Tongue (tissue), 2 donors: ENCODE data around the gene APOD. TPM values are rescaled to one million over a fixed set of nuclear protein-coding genes. Genes with fewer than 3 reads are reported as not detected.
"Not testable (repeated sequence)": the region's sequence is repeated elsewhere in the genome, so short reads cannot be mapped to it uniquely, and the experiment has no call there.

Experiments
- DNase-seq: peaks from one replicate; pipeline ENCODE4 v3.0.0-alpha.2; 2015
- total RNA-seq: library from RNA; depleted of rRNA; stranded (reverse); fragments of >200 nt; gene quantifications from one replicate; pipeline ENCODE4 v1.2.3, GENCODE V29; 2014

Gene APOD
- total RNA-seq, 1 donor from 2014 or later: 34.5 TPM

DNA sequence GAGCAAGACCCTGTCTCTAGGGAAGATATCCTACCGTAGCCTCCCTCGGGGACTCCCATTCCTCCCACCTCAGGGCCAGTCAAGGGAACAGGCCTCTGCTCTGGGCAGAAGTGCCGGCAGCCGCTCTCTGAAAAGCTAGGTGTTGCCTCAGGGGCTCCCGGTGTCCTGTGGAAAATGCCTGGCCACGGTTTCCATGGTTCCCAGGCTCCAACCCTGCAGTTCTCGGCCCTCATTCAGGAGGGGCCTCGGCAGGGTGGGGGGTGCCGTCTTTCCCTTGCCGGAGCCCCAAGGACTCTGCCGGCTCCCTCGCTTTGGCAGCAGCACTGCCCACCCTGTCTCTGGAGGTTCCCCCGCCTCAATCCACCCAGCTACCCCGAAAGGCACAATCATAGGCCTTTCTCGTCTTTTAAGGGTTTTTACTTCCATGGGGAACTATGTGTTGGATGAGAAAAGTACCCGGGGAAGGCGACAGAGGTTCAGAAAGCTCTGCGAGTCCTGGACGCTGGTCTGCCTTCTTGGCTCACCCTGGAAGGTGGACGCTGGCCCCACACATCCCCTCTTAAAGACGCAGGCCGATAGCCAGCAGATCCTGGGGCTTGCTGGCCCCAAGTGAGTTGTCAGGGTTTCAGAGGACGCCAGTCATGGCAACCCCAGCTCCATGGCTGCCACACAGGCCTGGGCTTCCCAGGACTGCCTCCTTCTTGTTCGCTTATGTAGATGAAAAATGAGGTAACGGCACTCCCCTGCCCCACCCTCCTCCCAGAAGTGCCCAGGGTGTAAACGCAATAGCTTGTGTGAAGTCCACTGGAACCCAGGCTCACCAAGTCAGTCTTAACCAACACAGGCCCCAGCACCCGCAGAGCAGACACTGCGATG is 34.3 kb upstream of the APOD start:
- DNase-seq: peak; percentile 37

DNA sequence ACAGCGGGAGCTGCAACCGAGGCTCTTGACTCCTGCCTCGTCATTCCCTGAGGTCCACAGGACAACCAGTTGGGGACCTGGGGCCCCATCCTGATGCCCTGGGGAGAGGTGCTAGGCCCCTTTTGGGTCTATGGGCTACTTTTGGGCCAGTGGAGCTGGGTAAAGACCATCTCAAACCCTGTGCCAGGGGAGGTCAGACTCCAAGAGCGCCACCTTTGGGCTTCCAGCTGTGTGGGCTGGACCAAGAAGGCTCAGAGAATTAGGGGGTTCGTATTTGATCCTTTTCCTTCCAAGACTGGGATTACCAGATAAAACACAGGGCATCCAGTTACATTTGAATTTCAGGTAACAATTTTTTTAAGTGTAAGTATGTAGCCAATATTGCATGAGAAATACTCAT is 33.4 kb upstream of the APOD start:
- not testable (repeated sequence) for DNase-seq

DNA sequence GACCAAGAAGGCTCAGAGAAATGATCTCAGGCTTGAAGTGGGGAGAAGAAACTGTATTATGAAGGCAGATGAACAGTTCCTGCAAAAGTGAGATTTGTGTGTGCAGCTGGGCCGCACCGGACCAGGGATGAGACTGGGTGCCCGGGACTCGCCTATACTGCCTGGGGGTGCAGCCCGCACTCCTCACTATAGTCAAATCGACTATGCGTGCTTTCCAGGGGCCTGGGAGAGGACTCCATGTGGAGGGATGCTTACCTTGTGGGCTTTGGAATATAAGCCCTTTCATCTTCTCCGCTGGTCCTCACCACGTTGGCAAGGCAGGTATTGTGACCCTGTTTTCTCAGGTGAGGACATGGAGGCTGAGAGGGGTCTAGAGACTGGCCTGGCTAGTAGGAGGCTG is 32.9 kb upstream of the APOD start:
- no peak for DNase-seq

DNA sequence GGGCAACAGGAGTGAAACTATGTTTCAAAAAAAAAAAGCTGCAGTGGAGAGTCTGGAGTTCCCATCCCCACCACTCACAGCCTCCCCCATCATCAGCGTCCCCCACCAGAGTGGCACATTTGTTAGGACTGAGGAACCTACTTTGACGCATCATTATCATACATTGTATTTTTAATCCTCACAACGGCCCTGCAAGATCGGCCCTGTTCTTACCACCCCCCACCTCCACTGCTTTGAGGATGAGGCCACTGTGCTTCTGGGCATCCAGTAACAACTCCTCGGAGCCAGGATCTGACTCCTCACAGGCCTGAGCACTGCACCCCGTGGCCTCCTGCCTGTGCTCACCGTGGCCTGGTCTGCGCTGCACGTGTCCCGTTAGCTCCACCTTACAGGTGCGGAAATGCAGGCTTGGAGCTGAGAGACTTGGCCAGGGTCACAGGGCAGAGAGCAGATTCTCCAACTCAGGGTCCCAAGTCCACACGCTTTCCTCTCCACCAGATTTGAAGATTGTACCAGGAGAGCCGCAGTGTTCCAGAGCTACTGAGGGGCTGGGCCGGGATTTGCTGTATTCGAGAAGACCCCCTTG is 32.3 kb upstream of the APOD start:
- not testable (repeated sequence) for DNase-seq

DNA sequence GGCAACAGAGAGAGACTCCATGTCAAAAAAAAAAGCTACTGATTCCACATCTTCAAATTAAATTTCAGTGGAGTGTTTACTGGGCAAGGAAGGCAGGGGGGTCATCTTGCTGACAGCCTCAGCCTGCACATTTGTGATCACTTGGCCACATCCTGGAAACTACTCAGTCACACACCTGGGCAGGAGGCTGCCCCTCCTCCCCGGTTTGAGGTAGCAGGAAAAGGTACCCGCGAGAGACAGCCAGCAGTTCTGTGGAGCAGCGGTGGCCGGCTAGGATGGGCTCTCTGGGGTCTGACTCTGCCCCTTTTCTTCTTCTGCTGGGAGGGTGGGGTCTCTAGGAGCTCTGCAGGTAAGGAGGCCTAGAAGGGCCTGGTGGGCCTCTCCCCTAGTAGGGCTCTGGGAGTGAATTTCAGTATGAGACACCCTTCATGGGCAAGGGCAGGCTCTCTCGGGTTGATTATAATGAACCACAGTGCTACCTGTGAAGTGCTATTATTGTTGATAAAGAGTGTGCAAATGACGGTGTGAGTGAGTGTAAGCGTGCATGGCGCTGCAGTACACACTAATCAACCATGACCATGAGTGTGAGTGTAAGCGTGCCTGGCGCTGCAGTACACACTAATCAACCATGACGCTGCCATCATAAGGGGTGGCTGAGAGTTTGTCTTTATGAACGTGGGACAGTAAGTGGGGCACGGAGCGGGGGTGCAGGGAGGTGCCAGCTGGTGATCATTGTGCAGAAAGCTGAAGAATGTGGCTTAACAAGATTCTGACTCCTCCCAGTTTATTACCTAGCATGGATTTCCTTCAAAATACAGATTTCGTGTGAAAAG is 31.1 kb upstream of the APOD start:
- not testable (repeated sequence) for DNase-seq

DNA sequence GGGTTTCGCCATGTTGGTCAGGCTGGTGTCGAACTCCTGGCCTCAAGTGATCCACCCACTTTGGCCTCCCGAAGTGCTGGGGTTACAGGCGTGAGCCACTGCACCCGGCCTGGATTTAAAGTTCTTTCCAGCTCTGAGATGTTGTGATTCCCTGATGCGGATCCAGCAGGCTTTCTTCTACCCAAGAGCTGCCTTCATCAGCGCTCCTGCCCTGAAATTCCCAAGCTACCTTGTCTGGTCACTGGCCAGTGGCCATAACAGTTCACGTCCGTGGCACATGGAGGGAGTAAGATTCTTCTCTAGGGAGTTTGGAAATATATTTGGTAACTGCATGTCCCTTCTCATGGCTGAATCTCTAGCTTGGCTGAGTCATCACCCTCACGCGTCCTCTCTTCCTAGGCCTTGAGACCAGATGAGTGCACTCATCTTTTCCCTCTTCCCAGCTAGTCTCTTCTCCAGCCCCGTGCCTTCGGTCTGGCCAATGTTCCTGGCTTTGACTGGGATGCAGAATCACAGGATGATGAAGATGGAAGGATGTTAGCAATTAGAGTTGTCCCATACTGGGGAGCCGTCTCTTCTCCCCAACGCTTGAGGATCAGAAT is 29.8 kb upstream of the APOD start:
- DNase-seq: no peak

DNA sequence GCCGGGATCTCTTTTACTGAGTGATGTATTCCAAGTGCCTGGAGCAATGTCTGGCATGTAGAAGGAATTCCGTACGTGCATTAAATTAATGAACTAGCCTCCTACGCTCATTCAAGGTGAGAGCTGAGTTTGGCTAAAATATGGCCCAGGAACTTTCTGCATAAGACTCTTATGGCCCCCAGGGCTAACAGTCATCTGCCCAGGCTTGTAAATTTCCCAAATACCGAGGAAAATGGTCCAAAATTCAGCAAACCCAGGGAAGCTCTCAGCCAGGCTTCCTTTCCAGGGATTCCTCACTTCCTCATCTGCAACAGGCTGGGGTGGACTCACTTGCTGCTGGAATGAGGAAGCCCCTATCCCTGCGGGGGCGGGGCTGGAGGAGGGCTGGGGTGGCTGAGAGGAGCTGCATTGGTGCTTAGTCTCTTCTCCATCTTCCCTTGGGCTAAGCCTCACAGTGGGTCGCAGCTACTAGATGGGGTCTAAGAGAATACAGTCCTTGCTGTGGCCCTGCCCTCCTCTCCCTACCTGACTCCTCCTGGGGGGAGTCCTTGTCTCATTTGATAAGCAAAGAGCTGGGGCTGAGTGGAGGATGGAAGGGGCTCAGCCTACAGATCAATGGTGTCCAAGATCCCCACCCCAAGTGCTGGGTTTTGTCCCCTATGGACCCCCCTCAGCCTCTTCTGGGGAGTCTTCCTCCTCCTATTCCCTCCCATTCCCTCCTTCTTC is 28.5 kb upstream of the APOD start:
- no peak for DNase-seq

DNA sequence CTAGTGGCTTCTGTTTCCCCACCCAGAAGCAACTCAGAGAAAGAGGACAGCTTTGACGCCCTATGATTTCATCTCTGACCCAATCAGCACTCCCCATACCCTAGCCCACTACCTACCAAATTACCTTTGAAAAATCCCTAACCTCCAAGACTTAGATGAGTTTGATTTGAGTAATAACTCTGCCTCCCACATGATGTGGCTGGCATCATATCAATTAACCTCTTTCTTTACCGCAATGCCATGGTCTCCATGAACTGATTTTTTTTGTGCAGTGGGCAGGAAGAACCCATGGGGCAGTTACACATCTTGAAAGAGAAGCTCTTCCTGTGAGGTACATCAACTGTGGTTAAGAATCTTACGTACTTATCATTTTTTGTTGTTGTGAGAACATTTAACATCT is 25.5 kb upstream of the APOD start:
- no peak for DNase-seq

DNA sequence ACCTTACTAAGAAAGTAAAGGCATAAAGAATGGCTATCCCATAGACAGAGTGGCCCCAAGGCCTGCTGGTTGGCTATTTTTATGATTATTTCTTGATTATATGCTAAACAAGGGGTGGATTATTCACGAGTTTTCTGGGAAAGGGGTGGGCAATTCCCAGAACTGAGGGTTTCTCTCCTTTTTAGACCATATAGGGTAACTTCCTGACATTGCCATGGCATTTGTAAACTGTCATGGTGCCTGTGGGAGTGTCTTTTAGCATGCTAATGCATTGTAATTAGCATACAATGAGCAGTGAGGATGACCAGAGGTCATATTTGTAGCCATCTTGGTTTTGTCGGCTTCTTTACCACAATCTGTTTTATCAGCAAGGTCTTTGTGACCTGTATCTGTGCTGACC is 18.0 kb upstream of the APOD start:
- not testable (repeated sequence) for DNase-seq

DNA sequence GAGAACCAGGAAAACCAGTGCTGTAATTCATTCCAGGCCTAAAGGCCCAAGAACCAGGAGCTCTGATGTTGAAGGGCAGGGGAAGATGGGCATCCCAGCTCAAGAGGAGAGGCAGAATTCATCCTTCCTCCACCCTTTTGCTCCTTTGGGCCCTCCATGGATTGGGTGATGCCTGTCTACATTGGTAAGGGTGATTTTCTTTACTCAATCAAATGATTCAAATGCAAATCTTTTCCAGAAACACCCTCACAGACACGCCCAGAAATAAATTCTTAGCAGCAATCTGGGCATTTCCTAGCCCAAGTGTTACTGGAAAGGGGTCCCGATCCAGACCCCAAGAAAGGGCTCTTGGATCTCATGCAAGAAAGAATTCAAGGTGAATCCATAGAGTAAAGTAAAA is 17.6 kb upstream of the APOD start:
- no peak for DNase-seq

DNA sequence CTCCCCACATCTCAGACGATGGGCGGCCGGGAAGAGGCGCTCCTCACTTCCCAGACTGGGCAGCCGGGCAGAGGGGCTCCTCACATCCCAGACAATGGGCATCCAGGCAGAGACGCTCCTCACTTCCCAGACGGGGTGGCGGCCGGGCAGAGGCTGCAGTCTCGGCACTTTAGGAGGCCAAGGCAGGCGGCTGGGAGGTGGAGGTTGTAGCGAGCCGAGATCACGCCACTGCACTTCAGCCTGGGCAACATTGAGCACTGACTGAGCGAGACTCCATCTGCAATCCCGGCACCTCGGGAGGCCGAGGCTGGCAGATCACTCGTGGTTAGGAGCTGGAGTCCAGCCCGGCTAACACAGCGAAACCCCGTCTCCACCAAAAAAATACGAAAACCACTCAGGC is 16.2 kb upstream of the APOD start:
- DNase-seq: not testable (repeated sequence)

DNA sequence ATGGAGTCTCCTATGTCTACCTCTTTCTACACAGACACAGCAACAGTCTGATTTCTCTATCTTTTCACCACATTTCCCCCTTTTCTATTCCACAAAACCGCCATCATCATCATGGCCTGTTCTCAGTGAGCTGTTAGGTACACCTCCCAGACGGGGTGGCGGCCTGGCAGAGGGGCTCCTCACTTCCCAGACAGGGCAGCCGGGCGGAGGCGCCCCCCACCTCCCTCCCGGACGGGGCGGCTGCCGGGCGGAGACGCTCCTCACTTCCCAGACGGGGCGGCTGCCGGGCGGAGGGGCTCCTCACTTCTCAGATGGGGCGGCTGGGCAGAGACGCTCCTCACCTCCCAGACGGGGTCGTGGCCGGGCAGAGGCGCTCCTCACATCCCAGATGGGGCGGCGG is 15.8 kb upstream of the APOD start:
- DNase-seq: not testable (repeated sequence)

DNA sequence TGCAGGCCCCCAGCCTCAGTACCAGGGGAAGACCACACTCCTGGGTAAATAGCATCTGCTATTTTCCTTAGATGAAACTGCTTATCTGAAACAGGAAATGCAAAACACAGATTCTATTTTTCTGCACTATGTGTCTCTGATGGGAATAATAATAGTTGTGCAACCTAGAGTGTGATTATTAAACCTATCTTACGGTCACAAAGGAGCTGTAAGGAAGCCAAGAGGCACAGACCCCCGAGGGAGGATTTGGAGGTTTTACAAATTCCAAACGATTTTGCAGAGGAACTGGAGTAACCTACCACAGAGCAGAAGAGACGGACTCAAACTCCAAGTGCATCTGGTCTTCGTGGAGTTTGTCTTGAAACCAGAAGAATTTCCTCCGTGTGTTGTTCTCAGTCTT is 14.1 kb upstream of the APOD start:
- no peak for DNase-seq

DNA sequence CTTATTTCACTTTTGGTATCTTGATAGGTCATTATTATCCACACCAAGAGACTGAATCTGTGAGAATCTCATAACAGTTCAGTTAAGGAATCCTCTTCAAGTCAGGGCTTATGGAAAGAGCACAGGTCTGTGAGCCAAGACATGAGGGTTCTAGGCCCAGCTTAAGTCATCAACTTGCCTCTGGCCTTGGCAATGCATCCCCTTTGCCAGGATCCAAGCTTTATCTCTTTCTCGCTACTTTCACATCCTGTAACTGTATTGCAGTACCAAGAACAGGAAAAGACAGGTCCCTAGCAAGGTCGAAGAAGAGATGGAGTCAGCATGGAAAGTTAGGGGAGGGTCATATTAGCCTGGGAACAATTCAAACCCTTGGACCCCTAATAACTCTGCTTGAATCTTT is 13.5 kb upstream of the APOD start:
- DNase-seq: no peak

DNA sequence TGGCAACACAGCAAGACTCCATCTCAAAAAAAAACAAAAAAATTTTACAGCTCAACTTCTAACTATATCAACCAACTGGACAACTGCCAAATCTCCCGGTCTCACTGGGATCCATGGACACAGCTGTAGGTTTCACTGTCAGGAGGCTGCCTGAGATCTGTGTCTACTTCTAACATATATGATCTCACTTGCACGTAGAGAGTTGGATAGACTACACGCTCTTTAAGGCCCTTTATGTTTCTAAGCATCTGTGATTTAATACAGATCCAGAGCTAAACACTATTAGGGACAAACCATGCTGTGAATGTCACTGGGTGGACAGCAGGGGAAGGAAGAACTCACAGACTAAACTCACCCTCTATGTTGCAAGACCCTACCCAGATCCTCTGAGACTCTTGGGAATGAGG is 13.0 kb upstream of the APOD start:
- DNase-seq: peak; percentile 92

DNA sequence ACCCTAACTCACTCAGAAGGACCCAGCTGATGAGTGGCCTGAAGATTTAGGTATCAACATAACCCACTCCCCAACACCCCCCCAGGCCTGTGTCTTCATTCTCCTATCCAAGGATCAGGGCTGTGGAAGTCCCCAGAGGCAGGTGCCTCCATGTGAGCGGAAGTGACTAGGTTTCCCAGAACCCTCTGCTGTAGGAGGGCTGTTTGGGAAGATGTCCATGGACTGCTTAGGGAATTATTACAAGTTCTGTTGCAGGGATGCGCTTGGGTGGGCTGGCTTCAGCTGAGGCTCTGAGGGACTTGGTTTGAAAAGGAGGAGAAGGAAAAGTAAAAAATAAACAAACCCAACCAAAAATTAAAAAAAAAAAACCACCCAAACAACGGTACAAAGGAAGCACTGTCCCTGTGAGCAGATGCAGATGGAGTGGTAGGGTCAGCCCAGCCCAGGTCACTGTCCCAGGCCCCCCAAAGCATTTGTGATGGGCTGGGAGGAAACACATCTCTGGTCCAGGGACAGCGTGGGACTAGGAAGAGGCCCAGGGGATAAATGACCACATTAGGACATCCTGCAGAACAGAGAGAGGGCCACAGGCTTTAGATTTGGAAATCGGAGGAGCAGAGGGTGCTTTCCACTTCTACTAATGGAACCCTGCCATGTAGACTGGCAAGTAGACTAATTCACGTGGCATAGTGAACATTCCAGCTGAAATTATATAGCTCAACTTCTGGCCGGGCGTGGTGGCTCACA is 12.2 kb upstream of the APOD start:
- DNase-seq: peak; percentile 28

DNA sequence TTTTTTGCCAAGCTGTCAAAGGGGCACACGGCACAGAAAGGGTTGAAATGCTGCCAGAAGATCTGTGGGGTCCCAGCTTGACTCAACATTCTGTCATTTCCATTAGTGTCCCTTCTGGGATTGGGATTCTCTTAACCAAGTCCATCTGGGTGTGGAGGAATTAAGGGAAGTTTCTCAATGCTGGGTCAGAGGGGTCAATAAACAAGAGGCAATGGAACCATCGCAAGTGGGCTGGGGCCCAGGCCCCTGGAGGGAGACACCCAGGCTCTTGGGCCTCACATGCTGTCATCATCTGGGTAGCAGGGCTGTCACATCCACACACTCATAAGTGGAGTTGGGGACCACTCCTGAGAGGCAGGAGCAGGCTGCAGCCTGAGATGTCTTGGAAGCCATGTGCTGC is 8.1 kb upstream of the APOD start:
- no peak for DNase-seq

DNA sequence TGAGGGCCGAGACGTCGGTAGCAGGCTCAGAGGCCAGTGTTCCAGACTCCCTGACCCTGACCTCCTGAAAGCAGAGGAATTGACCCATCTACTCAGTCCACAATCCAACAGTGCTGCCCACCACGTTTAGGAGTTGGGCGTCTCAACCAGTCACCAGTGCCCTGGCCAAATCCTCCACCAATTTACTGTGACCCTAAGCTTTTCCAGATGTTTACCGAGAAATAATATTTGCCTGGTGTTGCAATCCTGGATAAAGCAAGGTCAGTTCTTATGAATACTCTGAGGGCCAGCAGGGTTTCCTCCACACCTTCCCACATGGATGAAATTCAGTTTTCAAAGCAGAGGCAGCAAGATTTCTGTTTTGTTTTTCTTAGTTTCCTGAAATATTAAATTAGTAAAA is 7.5 kb upstream of the APOD start:
- DNase-seq: no peak

DNA sequence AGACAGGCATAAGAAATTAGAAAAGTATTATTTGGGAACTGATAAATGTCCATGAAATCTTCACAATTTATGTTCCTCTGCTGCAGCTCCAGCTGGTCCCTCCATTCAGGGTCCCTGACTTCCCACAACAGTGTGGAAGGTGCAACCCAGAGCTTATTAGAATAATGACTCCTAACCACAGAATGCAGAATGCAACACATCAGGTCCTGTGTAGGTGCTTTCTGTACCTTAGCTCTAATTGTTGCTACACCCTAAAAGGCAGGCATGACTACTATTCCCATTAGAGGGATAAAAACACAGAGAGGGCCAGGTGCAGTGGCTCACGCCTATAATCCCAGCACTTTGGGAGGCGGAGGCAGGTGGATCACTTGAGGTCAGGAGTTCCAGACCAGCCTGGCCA is 6.6 kb upstream of the APOD start:
- not testable (repeated sequence) for DNase-seq

DNA sequence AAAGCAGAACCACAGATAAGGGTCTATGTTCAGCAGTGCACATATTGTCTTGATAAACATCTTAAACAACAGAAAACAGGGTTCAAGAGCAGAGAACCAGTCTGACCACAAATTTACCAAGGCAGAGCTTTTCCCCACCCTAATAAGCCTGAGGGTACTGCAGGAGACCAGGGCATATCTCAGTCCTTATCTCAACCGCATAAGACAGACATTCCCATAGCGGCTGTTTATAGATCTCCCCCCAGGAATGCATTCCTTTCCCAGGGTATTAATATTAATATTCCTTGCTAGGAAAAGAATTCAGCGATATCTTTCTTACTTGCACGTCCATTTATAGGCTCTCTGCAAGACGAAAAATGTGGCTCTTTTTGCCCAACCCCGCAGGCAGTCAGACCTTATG is 6.1 kb upstream of the APOD start:
- DNase-seq: not testable (repeated sequence)

DNA sequence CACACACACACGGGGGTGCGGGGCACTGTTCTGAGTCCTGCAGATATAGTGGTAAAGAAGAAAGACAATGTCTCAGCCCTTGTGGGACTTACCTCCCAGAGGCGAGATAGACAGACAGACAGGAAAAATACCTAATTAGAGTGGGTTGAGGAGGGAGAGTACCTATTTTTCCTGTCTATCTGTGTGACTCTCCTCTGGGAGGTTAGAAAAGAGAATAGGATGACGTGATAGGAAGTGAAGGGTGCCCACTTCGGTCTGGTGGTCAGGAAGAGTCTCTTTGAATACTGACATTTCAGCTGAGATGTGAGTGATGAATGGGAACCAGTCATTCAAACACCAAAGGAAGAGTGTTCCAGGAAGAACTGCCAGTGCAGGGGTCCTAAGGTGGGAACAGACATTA is 4.1 kb upstream of the APOD start:
- no peak for DNase-seq
